GM21367 (cell line): Measurements from ENCODE around the gene POLD4.

Source experiments
- ATAC-seq: cut with Tn5 transposase; IDR thresholded peaks from one replicate; pipeline ENCODE4 v1.9.1; 2021; ENCODE audit not compliant: unreplicated experiment

Gene POLD4

GRCh38 chr11:67317888-67318555 lies 35.3 kb downstream of the POLD4 start:
- peak; percentile 18 for ATAC-seq

- peak; percentile 69 for ATAC-seq
These were observed 36.0 kb downstream of the POLD4 start for GRCh38 chr11:67317205-67317887.

- ATAC-seq = no peak
These were observed 36.5 kb downstream of the POLD4 start for GRCh38 chr11:67316882-67317204.

GRCh38 chr11:67315325-67315909 lies 37.9 kb downstream of the POLD4 start:
- no peak for ATAC-seq

- ATAC-seq = no peak
These were observed 39.1 kb downstream of the POLD4 start for GRCh38 chr11:67314218-67314617.

- ATAC-seq = no peak
These were observed 40.0 kb downstream of the POLD4 start for GRCh38 chr11:67313125-67313890.

- no peak for ATAC-seq
These were observed 40.9 kb downstream of the POLD4 start for GRCh38 chr11:67312187-67313021.

GRCh38 chr11:67311556-67312082 lies 41.7 kb downstream of the POLD4 start:
- no peak for ATAC-seq

GRCh38 chr11:67311051-67311555 lies 42.2 kb downstream of the POLD4 start:
- ATAC-seq = no peak

- ATAC-seq = no peak
These were observed 42.9 kb downstream of the POLD4 start for GRCh38 chr11:67310246-67311050.

GRCh38 chr11:67309661-67310061 lies 43.7 kb downstream of the POLD4 start:
- ATAC-seq = no peak

- ATAC-seq = no peak
These were observed 44.2 kb downstream of the POLD4 start for GRCh38 chr11:67309166-67309565.

- ATAC-seq = no peak
These were observed 45.1 kb downstream of the POLD4 start for GRCh38 chr11:67308031-67308866.

- no peak for ATAC-seq
These were observed 45.8 kb downstream of the POLD4 start for GRCh38 chr11:67307545-67308001.

GRCh38 chr11:67306769-67307544 lies 46.4 kb downstream of the POLD4 start:
- no peak for ATAC-seq

GRCh38 chr11:67304511-67305113 lies 48.7 kb downstream of the POLD4 start:
- no peak for ATAC-seq

- no peak for ATAC-seq
These were observed 49.4 kb downstream of the POLD4 start for GRCh38 chr11:67303835-67304411.
